ENCODE results near the gene RAF1.

DNA sequence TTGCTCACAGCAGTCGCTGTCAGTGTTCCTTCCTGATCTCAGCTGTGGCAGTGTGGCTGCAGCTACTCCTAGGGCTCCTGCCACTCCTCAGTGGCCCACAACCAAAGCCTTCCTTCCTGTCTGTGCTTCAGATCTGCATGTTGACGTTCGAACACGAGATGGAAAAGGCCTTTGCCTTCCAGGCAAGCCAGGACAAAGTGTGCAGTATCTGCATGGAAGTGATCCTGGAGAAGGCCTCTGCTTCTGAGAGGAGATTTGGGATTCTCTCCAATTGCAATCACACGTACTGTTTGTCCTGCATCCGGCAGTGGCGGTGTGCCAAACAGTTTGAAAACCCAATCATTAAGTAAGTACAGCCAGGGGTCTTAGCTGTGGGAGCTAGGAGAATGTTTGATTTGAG is 89.3 kb downstream of the RAF1 start:
- TF ChIP-seq, protein P1, sequence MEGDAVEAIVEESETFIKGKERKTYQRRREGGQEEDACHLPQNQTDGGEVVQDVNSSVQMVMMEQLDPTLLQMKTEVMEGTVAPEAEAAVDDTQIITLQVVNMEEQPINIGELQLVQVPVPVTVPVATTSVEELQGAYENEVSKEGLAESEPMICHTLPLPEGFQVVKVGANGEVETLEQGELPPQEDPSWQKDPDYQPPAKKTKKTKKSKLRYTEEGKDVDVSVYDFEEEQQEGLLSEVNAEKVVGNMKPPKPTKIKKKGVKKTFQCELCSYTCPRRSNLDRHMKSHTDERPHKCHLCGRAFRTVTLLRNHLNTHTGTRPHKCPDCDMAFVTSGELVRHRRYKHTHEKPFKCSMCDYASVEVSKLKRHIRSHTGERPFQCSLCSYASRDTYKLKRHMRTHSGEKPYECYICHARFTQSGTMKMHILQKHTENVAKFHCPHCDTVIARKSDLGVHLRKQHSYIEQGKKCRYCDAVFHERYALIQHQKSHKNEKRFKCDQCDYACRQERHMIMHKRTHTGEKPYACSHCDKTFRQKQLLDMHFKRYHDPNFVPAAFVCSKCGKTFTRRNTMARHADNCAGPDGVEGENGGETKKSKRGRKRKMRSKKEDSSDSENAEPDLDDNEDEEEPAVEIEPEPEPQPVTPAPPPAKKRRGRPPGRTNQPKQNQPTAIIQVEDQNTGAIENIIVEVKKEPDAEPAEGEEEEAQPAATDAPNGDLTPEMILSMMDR (conservative IDR thresholded peaks at IDR 0.05; ENCODE audit: low read depth, low read length) = no peak
- TF ChIP-seq EZH2 (IDR thresholded peaks at IDR 0.05; ENCODE audit: borderline replicate concordance, low read depth, low read length, poor library complexity, severe bottlenecking) = no peak

All from A673 (cell line).